ENCODE data around the gene MBD4. TPM values are rescaled to one million over a fixed set of nuclear protein-coding genes. Genes with fewer than 3 reads are reported as not detected.

MBD4 gene
- total RNA-seq, 4 donors from 2014 or later: 25.1 to 44.9 (median 31.9) TPM

- TF ChIP-seq, protein P1, sequence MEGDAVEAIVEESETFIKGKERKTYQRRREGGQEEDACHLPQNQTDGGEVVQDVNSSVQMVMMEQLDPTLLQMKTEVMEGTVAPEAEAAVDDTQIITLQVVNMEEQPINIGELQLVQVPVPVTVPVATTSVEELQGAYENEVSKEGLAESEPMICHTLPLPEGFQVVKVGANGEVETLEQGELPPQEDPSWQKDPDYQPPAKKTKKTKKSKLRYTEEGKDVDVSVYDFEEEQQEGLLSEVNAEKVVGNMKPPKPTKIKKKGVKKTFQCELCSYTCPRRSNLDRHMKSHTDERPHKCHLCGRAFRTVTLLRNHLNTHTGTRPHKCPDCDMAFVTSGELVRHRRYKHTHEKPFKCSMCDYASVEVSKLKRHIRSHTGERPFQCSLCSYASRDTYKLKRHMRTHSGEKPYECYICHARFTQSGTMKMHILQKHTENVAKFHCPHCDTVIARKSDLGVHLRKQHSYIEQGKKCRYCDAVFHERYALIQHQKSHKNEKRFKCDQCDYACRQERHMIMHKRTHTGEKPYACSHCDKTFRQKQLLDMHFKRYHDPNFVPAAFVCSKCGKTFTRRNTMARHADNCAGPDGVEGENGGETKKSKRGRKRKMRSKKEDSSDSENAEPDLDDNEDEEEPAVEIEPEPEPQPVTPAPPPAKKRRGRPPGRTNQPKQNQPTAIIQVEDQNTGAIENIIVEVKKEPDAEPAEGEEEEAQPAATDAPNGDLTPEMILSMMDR (IDR thresholded peaks at IDR 0.05; ENCODE audit: low read depth): no peak
Measured at GRCh38 chr3:129402210-129402609, 37.5 kb downstream of the MBD4 start.

DNA sequence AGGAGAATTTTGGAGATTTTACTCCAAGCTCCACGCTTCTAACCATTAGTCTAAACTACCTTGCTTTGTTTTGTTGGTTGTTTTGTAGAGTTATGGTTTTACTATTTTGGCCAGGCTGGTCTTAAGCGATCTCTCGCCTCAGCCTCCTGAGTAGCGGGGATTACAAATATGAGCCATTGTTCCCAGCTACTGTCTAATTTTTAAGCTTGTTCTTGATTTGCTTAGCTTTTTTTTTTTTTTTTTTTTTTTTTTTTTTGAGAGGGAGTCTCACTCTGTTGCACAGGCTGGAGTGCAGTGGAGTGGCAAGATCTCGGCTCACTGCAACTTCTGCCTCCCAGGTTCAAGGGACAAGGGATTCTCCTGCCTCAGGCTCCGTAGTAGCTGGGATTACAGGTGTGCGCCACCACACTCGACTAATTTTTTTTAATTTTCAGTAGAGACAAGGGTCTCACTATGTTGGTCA, 39.8 kb downstream of the MBD4 start:
- TF ChIP-seq, protein P1 (IDR thresholded peaks at IDR 0.05; ENCODE audit: low read depth): no peak

GRCh38 chr3:129399145-129399894, 40.4 kb downstream of the MBD4 start:
- TF ChIP-seq, protein P1 (IDR thresholded peaks at IDR 0.05; ENCODE audit: low read depth): no peak

DNA sequence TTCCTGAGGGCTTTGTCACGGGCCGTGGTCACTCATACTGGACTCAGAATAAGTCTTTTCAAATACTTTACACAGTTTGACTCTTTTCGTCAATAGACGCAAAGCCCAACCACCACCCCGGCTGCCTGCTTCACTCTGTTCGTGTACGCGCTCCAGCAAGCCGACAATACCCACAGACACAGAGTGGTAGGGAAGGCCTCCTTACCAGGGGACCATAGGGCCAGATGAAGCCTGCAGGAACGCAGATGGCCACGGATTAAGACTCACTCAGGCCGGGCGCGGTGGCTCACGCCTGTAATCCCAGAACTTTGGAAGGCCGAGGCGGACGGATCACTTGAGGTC, 41.0 kb downstream of the MBD4 start:
- TF ChIP-seq, protein P1 (IDR thresholded peaks at IDR 0.05; ENCODE audit: low read depth): no peak

DNA sequence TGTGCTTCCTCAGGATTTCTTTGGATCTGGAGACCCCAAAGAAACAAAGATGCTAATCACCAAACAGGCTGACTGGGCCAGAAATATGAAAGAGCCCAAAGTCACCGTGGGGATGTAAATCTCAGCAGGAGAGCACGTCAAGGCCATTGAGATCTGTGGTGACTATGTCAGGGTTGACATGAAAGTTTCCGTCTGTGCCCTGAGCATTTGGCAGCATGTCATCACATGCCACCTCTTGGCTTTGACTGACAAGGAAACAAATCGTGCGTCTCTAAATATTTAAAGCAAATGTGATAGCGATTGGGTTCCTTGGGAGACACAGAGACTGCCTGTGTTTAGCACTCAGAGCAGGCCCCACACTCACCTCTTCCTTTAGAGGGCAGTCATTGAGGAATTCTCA, 46.5 kb downstream of the MBD4 start:
- TF ChIP-seq, protein P1 (IDR thresholded peaks at IDR 0.05; ENCODE audit: low read depth): no peak

- TF ChIP-seq, protein P1 (IDR thresholded peaks at IDR 0.05; ENCODE audit: low read depth): no peak
Measured at GRCh38 chr3:129389572-129389937, 50.2 kb downstream of the MBD4 start.

- TF ChIP-seq, protein P1 (IDR thresholded peaks at IDR 0.05; ENCODE audit: low read depth): no peak
Measured at GRCh38 chr3:129387487-129387886, 52.3 kb downstream of the MBD4 start.

Measured in subcutaneous adipose tissue (tissue), 4 donors.